ENCODE measurements around the gene SUN2. TPM values are rescaled to one million over a fixed set of nuclear protein-coding genes. Genes with fewer than 3 reads are reported as not detected.
A peak's percentile ranks its signal among the peaks of the same experiment; 100 is the strongest.

Gene SUN2
- total RNA-seq, 6 experiments from 2014 or later, result 104 to 174 (median 144) TPM

- intact Hi-C loops (cut with DNase I), result no loop called here
- DNase-seq (peak in 1 of 3 donors; percentile 26), ATAC-seq (no peak)
- WGBS (ENCODE audit: insufficient coverage, low coverage, low lambda C conversion rate, missing lambda C conversion rate), result 80% methylated on average over 1 of the region's 9 CpGs
- no peak overlapping the region for H3K4me3 ChIP-seq
- peaks cover 0 to 22% (median 3%) of the 10 kb centered on the region in 4 donors for H3K4me1 ChIP-seq
- TF ChIP-seq POLR2A (IDR thresholded peaks at IDR 0.05), result no peak
- TF ChIP-seq CTCF (IDR thresholded peaks at IDR 0.05), result no peak
- no peaks in the 10 kb centered on the region for H3K27me3 ChIP-seq
- H3K27ac ChIP-seq, result no peak overlapping the region
- no peaks in the 10 kb centered on the region for H3K9me3 ChIP-seq
- H3K36me3 ChIP-seq, result peaks cover 3 to 97% (median 73%) of the 10 kb centered on the region in 4 donors
Measured at GRCh38 chr22:38741166-38741565, 14.6 kb downstream of the SUN2 start.

DNA sequence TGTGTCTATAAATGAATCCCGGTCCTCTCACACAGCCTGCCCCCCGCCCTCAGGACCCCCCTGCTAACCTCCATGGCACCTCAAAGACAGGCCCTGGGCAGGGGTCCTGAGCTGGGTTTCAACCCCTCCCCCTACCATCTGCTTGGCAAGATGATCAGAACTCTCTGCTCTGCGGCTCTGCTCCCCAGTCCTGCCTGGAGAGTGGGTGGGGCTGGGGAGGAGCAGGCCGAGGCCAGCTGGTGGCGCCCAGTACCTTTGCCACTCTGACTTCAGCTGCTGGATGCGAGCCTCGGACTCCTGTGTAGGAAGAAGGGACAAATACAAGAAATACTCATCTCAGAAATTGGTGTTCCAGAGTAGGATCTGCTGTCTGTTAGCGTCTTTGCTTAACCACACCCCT is 15.0 kb downstream of the SUN2 start:
- ATAC-seq (no peak), DNase-seq (peak in 1 of 3 donors; percentile 23)
- Histone ChIP-seq H3K27me3 (no peaks in the 10 kb centered on the region), H3K4me1 (peaks cover 0 to 22% (median 5%) of the 10 kb centered on the region in 4 donors), H3K27ac (no peak overlapping the region), H3K9me3 (no peaks in the 10 kb centered on the region), H3K4me3 (no peak overlapping the region), H3K36me3 (peaks cover 3 to 97% (median 73%) of the 10 kb centered on the region in 4 donors)
- intact Hi-C loops (cut with DNase I), result no loop called here
- TF ChIP-seq POLR2A (IDR thresholded peaks at IDR 0.05) (no peak), CTCF (IDR thresholded peaks at IDR 0.05) (no peak)
- WGBS (ENCODE audit: insufficient coverage, low coverage, low lambda C conversion rate, missing lambda C conversion rate), result 86% methylated on average over 1 of the region's 8 CpGs

- ATAC-seq, result no peak
- no peak for TF ChIP-seq POLR2A (IDR thresholded peaks at IDR 0.05)
- no peak for TF ChIP-seq CTCF (IDR thresholded peaks at IDR 0.05)
- DNase-seq, result peak in 1 of 3 donors; percentile 50
Measured at GRCh38 chr22:38740116-38740723, 15.6 kb downstream of the SUN2 start.

GRCh38 chr22:38739300-38740055 is 16.3 kb downstream of the SUN2 start:
- no peak overlapping the region for H3K4me3 ChIP-seq
- no peaks in the 10 kb centered on the region for H3K27me3 ChIP-seq
- H3K9me3 ChIP-seq, result no peaks in the 10 kb centered on the region
- TF ChIP-seq POLR2A (IDR thresholded peaks at IDR 0.05) (no peak), CTCF (IDR thresholded peaks at IDR 0.05) (no peak)
- peaks cover 0 to 24% (median 12%) of the 10 kb centered on the region in 4 donors for H3K4me1 ChIP-seq
- DNase-seq (peak in 2 of 3 donors; percentile 58 to 72), ATAC-seq (peak in 1 of 4 donors; percentile 1)
- peaks cover 3 to 94% (median 72%) of the 10 kb centered on the region in 4 donors for H3K36me3 ChIP-seq
- H3K27ac ChIP-seq, result no peak overlapping the region
- intact Hi-C loops (cut with DNase I), result no loop called here
- WGBS (ENCODE audit: insufficient coverage, low coverage, low lambda C conversion rate, missing lambda C conversion rate), result no CpG with 5 or more reads among the region's 20 CpGs

More at GRCh38 chr22:38740116-38740723, 15.6 kb downstream of the SUN2 start:
- WGBS (ENCODE audit: insufficient coverage, low coverage, low lambda C conversion rate, missing lambda C conversion rate), result no CpG with 5 or more reads among the region's 15 CpGs
- Histone ChIP-seq H3K36me3 (peaks cover 3 to 96% (median 74%) of the 10 kb centered on the region in 4 donors), H3K4me3 (no peak overlapping the region), H3K4me1 (peaks cover 0 to 22% (median 8%) of the 10 kb centered on the region in 4 donors), H3K27ac (no peak overlapping the region), H3K9me3 (no peaks in the 10 kb centered on the region), H3K27me3 (no peaks in the 10 kb centered on the region)
- intact Hi-C loops (cut with DNase I), result no loop called here

Data from right lobe of liver (tissue), 6 donors.